ENCODE measurements around the gene SLC24A4. TPM values are rescaled to one million over a fixed set of nuclear protein-coding genes. Genes with fewer than 3 reads are reported as not detected.
A peak's percentile ranks its signal among the peaks of the same experiment; 100 is the strongest.

Gene SLC24A4
- total and polyA plus RNA-seq, 2 donors = 0.66 to 0.80 TPM

GRCh38 chr14:92503756-92504491 is 181.0 kb downstream of the SLC24A4 start:
- Histone ChIP-seq H3K4me1 (ENCODE audit: control insufficient read depth in 2 of 2, insufficient read depth in 2 of 2, low read length in 2 of 2) (peaks cover 0 to 17% of the 10 kb centered on the region in 2 donors), H3K36me3 (ENCODE audit: control insufficient read depth in 2 of 2, insufficient read depth in 2 of 2, low read length in 1 of 2) (no peaks in the 10 kb centered on the region), H3K27ac (ENCODE audit: low read depth in 1 of 2, low read length in 1 of 2) (no peak overlapping the region), H3K9me3 (ENCODE audit: control insufficient read depth in 2 of 2, insufficient read depth in 1 of 2, low read length in 1 of 2) (peaks cover 0 to 3% of the 10 kb centered on the region in 2 donors), H3K4me3 (ENCODE audit: low read length in 2 of 2) (no peak overlapping the region), H3K27me3 (ENCODE audit: control insufficient read depth in 2 of 2, insufficient read depth in 1 of 2, low read length in 1 of 2) (no peaks in the 10 kb centered on the region)
- no peak for DNase-seq (ENCODE audit: low read depth in 6 of 9, low spot score in 9 of 9)
- WGBS = 90% methylated on average over 4 of the region's 4 CpGs

- H3K4me1 ChIP-seq (ENCODE audit: control insufficient read depth in 2 of 2, insufficient read depth in 2 of 2, low read length in 2 of 2) = peaks cover 0 to 23% of the 10 kb centered on the region in 2 donors
- H3K36me3 ChIP-seq (ENCODE audit: control insufficient read depth in 2 of 2, insufficient read depth in 2 of 2, low read length in 1 of 2) = no peaks in the 10 kb centered on the region
- no peak overlapping the region for H3K4me3 ChIP-seq (ENCODE audit: low read length in 2 of 2)
- DNase-seq (ENCODE audit: low read depth in 6 of 9, low spot score in 9 of 9) = no peak
- WGBS = 96% methylated on average over 5 of the region's 5 CpGs
- H3K27ac ChIP-seq (ENCODE audit: low read depth in 1 of 2, low read length in 1 of 2) = no peak overlapping the region
- no peaks in the 10 kb centered on the region for H3K27me3 ChIP-seq (ENCODE audit: control insufficient read depth in 2 of 2, insufficient read depth in 1 of 2, low read length in 1 of 2)
- peaks cover 0 to 3% of the 10 kb centered on the region in 2 donors for H3K9me3 ChIP-seq (ENCODE audit: control insufficient read depth in 2 of 2, insufficient read depth in 1 of 2, low read length in 1 of 2)
Measured at GRCh38 chr14:92505826-92506225, 182.9 kb downstream of the SLC24A4 start.

- Histone ChIP-seq H3K4me1 (ENCODE audit: control insufficient read depth in 2 of 2, insufficient read depth in 2 of 2, low read length in 2 of 2) (peaks cover 3 to 23% of the 10 kb centered on the region in 2 donors), H3K4me3 (ENCODE audit: low read length in 2 of 2) (no peak overlapping the region), H3K27me3 (ENCODE audit: control insufficient read depth in 2 of 2, insufficient read depth in 1 of 2, low read length in 1 of 2) (no peaks in the 10 kb centered on the region), H3K36me3 (ENCODE audit: control insufficient read depth in 2 of 2, insufficient read depth in 2 of 2, low read length in 1 of 2) (no peaks in the 10 kb centered on the region), H3K27ac (ENCODE audit: low read depth in 1 of 2, low read length in 1 of 2) (no peak overlapping the region), H3K9me3 (ENCODE audit: control insufficient read depth in 2 of 2, insufficient read depth in 1 of 2, low read length in 1 of 2) (peaks cover 0 to 3% of the 10 kb centered on the region in 2 donors)
- DNase-seq (ENCODE audit: low read depth in 6 of 9, low spot score in 9 of 9) = no peak
- WGBS = 99% methylated on average over 3 of the region's 3 CpGs
Measured at GRCh38 chr14:92506231-92506630, 183.3 kb downstream of the SLC24A4 start.

GRCh38 chr14:92507174-92507768 is 184.3 kb downstream of the SLC24A4 start:
- H3K27ac ChIP-seq (ENCODE audit: low read depth in 1 of 2, low read length in 1 of 2) = no peak overlapping the region
- H3K9me3 ChIP-seq (ENCODE audit: control insufficient read depth in 2 of 2, insufficient read depth in 1 of 2, low read length in 1 of 2) = peaks cover 0 to 3% of the 10 kb centered on the region in 2 donors
- no peaks in the 10 kb centered on the region for H3K36me3 ChIP-seq (ENCODE audit: control insufficient read depth in 2 of 2, insufficient read depth in 2 of 2, low read length in 1 of 2)
- WGBS = 38% methylated on average over 4 of the region's 4 CpGs
- no peaks in the 10 kb centered on the region for H3K27me3 ChIP-seq (ENCODE audit: control insufficient read depth in 2 of 2, insufficient read depth in 1 of 2, low read length in 1 of 2)
- H3K4me1 ChIP-seq (ENCODE audit: control insufficient read depth in 2 of 2, insufficient read depth in 2 of 2, low read length in 2 of 2) = peaks cover 3 to 23% of the 10 kb centered on the region in 2 donors
- DNase-seq (ENCODE audit: low read depth in 6 of 9, low spot score in 9 of 9) = peak in 2 of 9 donors; percentile 40 to 54
- no peak overlapping the region for H3K4me3 ChIP-seq (ENCODE audit: low read length in 2 of 2)

- no peak for DNase-seq (ENCODE audit: low read depth in 6 of 9, low spot score in 9 of 9)
- H3K27ac ChIP-seq (ENCODE audit: low read depth in 1 of 2, low read length in 1 of 2) = no peak overlapping the region
- no peaks in the 10 kb centered on the region for H3K27me3 ChIP-seq (ENCODE audit: control insufficient read depth in 2 of 2, insufficient read depth in 1 of 2, low read length in 1 of 2)
- H3K4me3 ChIP-seq (ENCODE audit: low read length in 2 of 2) = no peak overlapping the region
- H3K4me1 ChIP-seq (ENCODE audit: control insufficient read depth in 2 of 2, insufficient read depth in 2 of 2, low read length in 2 of 2) = peaks cover 20 to 48% of the 10 kb centered on the region in 2 donors
- H3K36me3 ChIP-seq (ENCODE audit: control insufficient read depth in 2 of 2, insufficient read depth in 2 of 2, low read length in 1 of 2) = no peaks in the 10 kb centered on the region
- peaks cover 0 to 1% of the 10 kb centered on the region in 2 donors for H3K9me3 ChIP-seq (ENCODE audit: control insufficient read depth in 2 of 2, insufficient read depth in 1 of 2, low read length in 1 of 2)
- 98% methylated on average over 2 of the region's 2 CpGs for WGBS
Measured at GRCh38 chr14:92510972-92511371, 188.0 kb downstream of the SLC24A4 start.

- H3K27ac ChIP-seq (ENCODE audit: low read depth in 1 of 2, low read length in 1 of 2) = no peak overlapping the region
- DNase-seq (ENCODE audit: low read depth in 6 of 9, low spot score in 9 of 9) = no peak
- no peaks in the 10 kb centered on the region for H3K27me3 ChIP-seq (ENCODE audit: control insufficient read depth in 2 of 2, insufficient read depth in 1 of 2, low read length in 1 of 2)
- 95% methylated on average over 6 of the region's 6 CpGs for WGBS
- no peak overlapping the region for H3K4me3 ChIP-seq (ENCODE audit: low read length in 2 of 2)
- no peaks in the 10 kb centered on the region for H3K36me3 ChIP-seq (ENCODE audit: control insufficient read depth in 2 of 2, insufficient read depth in 2 of 2, low read length in 1 of 2)
- H3K9me3 ChIP-seq (ENCODE audit: control insufficient read depth in 2 of 2, insufficient read depth in 1 of 2, low read length in 1 of 2) = no peaks in the 10 kb centered on the region
- peaks cover 27 to 50% of the 10 kb centered on the region in 2 donors for H3K4me1 ChIP-seq (ENCODE audit: control insufficient read depth in 2 of 2, insufficient read depth in 2 of 2, low read length in 2 of 2)
Measured at GRCh38 chr14:92511453-92512238, 188.7 kb downstream of the SLC24A4 start.

- no peaks in the 10 kb centered on the region for H3K9me3 ChIP-seq (ENCODE audit: control insufficient read depth in 2 of 2, insufficient read depth in 1 of 2, low read length in 1 of 2)
- H3K4me1 ChIP-seq (ENCODE audit: control insufficient read depth in 2 of 2, insufficient read depth in 2 of 2, low read length in 2 of 2) = peaks cover 37 to 52% of the 10 kb centered on the region in 2 donors
- 80% methylated on average over 9 of the region's 9 CpGs for WGBS
- no peaks in the 10 kb centered on the region for H3K36me3 ChIP-seq (ENCODE audit: control insufficient read depth in 2 of 2, insufficient read depth in 2 of 2, low read length in 1 of 2)
- peak overlapping the region; percentile 36 to 93 for H3K27ac ChIP-seq (ENCODE audit: low read depth in 1 of 2, low read length in 1 of 2)
- peak overlapping the region; percentile 88 for H3K4me3 ChIP-seq (ENCODE audit: low read length in 2 of 2)
- H3K27me3 ChIP-seq (ENCODE audit: control insufficient read depth in 2 of 2, insufficient read depth in 1 of 2, low read length in 1 of 2) = no peaks in the 10 kb centered on the region
- no peak for DNase-seq (ENCODE audit: low read depth in 6 of 9, low spot score in 9 of 9)
Measured at GRCh38 chr14:92512807-92513203, 189.8 kb downstream of the SLC24A4 start.

GRCh38 chr14:92513204-92513965 is 190.4 kb downstream of the SLC24A4 start, which contains the start of gene RIN3:
Gene RIN3 (plus strand): TSS chr14:92513781. CDS start chr14:92513933, 152 bp downstream.
- peaks cover 43 to 57% of the 10 kb centered on the region in 2 donors for H3K4me1 ChIP-seq (ENCODE audit: control insufficient read depth in 2 of 2, insufficient read depth in 2 of 2, low read length in 2 of 2)
- peak in 1 of 9 donors; percentile 74 for DNase-seq (ENCODE audit: low read depth in 6 of 9, low spot score in 9 of 9)
- 4% methylated on average over 79 of the region's 79 CpGs for WGBS

More at GRCh38 chr14:92513204-92513965, 190.4 kb downstream of the SLC24A4 start, which contains the start of gene RIN3:
- Histone ChIP-seq H3K9me3 (ENCODE audit: control insufficient read depth in 2 of 2, insufficient read depth in 1 of 2, low read length in 1 of 2) (no peaks in the 10 kb centered on the region), H3K36me3 (ENCODE audit: control insufficient read depth in 2 of 2, insufficient read depth in 2 of 2, low read length in 1 of 2) (no peaks in the 10 kb centered on the region), H3K4me3 (ENCODE audit: low read length in 2 of 2) (peak within 1 kb of the TSS; percentile 88), H3K27me3 (ENCODE audit: control insufficient read depth in 2 of 2, insufficient read depth in 1 of 2, low read length in 1 of 2) (no peaks in the 10 kb centered on the region), H3K27ac (ENCODE audit: low read depth in 1 of 2, low read length in 1 of 2) (peak within 1 kb of the TSS; percentile 88 to 93)
